ENCODE measurements around the gene NSG1. TPM values are rescaled to one million over a fixed set of nuclear protein-coding genes. Genes with fewer than 3 reads are reported as not detected.
"Not testable (repeated sequence)": the region's sequence is repeated elsewhere in the genome, so short reads cannot be mapped to it uniquely, and the experiment has no call there.

The NSG1 gene
- polyA plus RNA-seq, 2 of the 4 experiments (the other 2 are of a cell fraction), result 0.26 to 0.34 TPM

- peak; percentile 18 for TF ChIP-seq MAFK (IDR thresholded peaks at IDR 0.05; ENCODE audit: partially characterized antibody)
- 62% methylated on average over 7 of the region's 9 CpGs for WGBS (ENCODE audit: missing lambda C conversion rate)
- POLR2A ChIA-PET; H3K4me2 ChIP-seq; H3K27ac ChIP-seq; DNase-seq (ENCODE audit: low read depth in 1 of 2, low spot score in 1 of 2); H3K9me3 ChIP-seq; CTCF ChIA-PET; FAIRE-seq; H3K4me3 ChIP-seq; H3K4me1 ChIP-seq; ATAC-seq: not testable (repeated sequence)
Observed at GRCh38 chr4:4348585-4348984, 38.3 kb upstream of the NSG1 start.

GRCh38 chr4:4349867-4350266, 37.0 kb upstream of the NSG1 start:
- Histone ChIP-seq H3K27ac (no peak overlapping the region), H3K9me3 (no peaks in the 10 kb centered on the region), H3K4me1 (no peaks in the 10 kb centered on the region), H3K4me2 (no peak overlapping the region), H3K4me3 (no peak overlapping the region)
- ChIA-PET POLR2A (no interaction called here), CTCF (interaction anchor here (1.3 kb wide), 1 partner anchor 15 kb away, joined by 3 read pairs; no protein-coding TSS in a partner anchor)
- TF ChIP-seq CBX2 (IDR thresholded peaks at IDR 0.05; ENCODE audit: borderline replicate concordance, low read depth) (no peak), E2F6 (IDR thresholded peaks at IDR 0.05; ENCODE audit: borderline replicate concordance, low read depth) (no peak), KDM5A (IDR thresholded peaks at IDR 0.05) (no peak), EHMT2 (IDR thresholded peaks at IDR 0.05; ENCODE audit: low read depth) (no peak), ATOH8 (CRISPR knock-in tag; IDR thresholded peaks at IDR 0.05; ENCODE audit: low read depth) (no peak), EP300 (IDR thresholded peaks at IDR 0.05) (no peak), USF2 (IDR thresholded peaks at IDR 0.05) (no peak), ZC3H11A (IDR thresholded peaks at IDR 0.05) (no peak), HOXA7 (CRISPR knock-in tag; IDR thresholded peaks at IDR 0.05) (no peak), HOXB5 (CRISPR knock-in tag; IDR thresholded peaks at IDR 0.05) (no peak), NFE2L2 (conservative IDR thresholded peaks at IDR 0.05; ENCODE audit: low read length) (no peak), RFX5 (IDR thresholded peaks at IDR 0.05) (no peak), CEBPB (IDR thresholded peaks at IDR 0.05) (no peak), RCOR1 (IDR thresholded peaks at IDR 0.05; ENCODE audit: low read depth, low read length) (no peak), FOSL2 (IDR thresholded peaks at IDR 0.05) (no peak), FOSL2 (CRISPR knock-in tag; IDR thresholded peaks at IDR 0.05) (no peak)
- DNase-seq (ENCODE audit: low read depth in 1 of 2, low spot score in 1 of 2) (no peak), FAIRE-seq (no peak), ATAC-seq (no peak)
- 29% methylated on average over 3 of the region's 3 CpGs for WGBS (ENCODE audit: missing lambda C conversion rate)

- Histone ChIP-seq H3K4me3 (no peak overlapping the region), H3K4me1 (no peaks in the 10 kb centered on the region), H3K9me3 (no peaks in the 10 kb centered on the region), H3K4me2 (no peak overlapping the region), H3K27ac (no peak overlapping the region)
- ATAC-seq (no peak), FAIRE-seq (no peak), DNase-seq (ENCODE audit: low read depth in 1 of 2, low spot score in 1 of 2) (no peak)
- POLR2A ChIA-PET, result no interaction called here
- CTCF ChIA-PET, result no interaction called here
- no peak for TF ChIP-seq PBX3 (IDR thresholded peaks at IDR 0.05)
- no peak for TF ChIP-seq MAZ (IDR thresholded peaks at IDR 0.05; ENCODE audit: borderline replicate concordance, low read depth, low read length)
- TF ChIP-seq EHF (CRISPR knock-in tag; IDR thresholded peaks at IDR 0.05), result no peak
- TF ChIP-seq NPAS2 (CRISPR knock-in tag; IDR thresholded peaks at IDR 0.05; ENCODE audit: borderline replicate concordance), result no peak
- no peak for TF ChIP-seq RNF2 (IDR thresholded peaks at IDR 0.05; ENCODE audit: borderline replicate concordance, low read depth)
- no peak for TF ChIP-seq KDM1A (IDR thresholded peaks at IDR 0.05; ENCODE audit: low read depth)
- TF ChIP-seq SREBF2 (IDR thresholded peaks at IDR 0.05), result no peak
- no peak for TF ChIP-seq CHD4 (IDR thresholded peaks at IDR 0.05; ENCODE audit: borderline replicate concordance)
- TF ChIP-seq GATA3 (IDR thresholded peaks at IDR 0.05; ENCODE audit: borderline replicate concordance), result no peak
- TF ChIP-seq E2F6 (IDR thresholded peaks at IDR 0.05; ENCODE audit: borderline replicate concordance, low read depth), result no peak
- no peak for TF ChIP-seq USF2 (IDR thresholded peaks at IDR 0.05)
- no peak for TF ChIP-seq KDM5A (IDR thresholded peaks at IDR 0.05)
- TF ChIP-seq TFCP2L1 (CRISPR knock-in tag; IDR thresholded peaks at IDR 0.05), result no peak
- TF ChIP-seq ELK1 (IDR thresholded peaks at IDR 0.05; ENCODE audit: low read depth, low read length), result no peak
- 34% methylated on average over 4 of the region's 4 CpGs for WGBS (ENCODE audit: missing lambda C conversion rate)
Observed at GRCh38 chr4:4350909-4351308, 36.0 kb upstream of the NSG1 start.
